IMR-90 (cell line): ENCODE results near the gene CTNNBIP1. TPM values are rescaled to one million over a fixed set of nuclear protein-coding genes. Genes with fewer than 3 reads are reported as not detected.

ENCODE experiments used
- ATAC-seq: fragments of 200-7000 bp; cut with Tn5 transposase; 2 replicates; pipeline ENCODE4 v1.9.1; 2020; ENCODE audit warnings: low read depth, mild to moderate bottlenecking, moderate library complexity
- BruUV-seq: library from RNA; stranded (reverse); fragments of 400-500 nt; replicated peaks from 2 replicates; lab custom pipeline; 2021; lab: Mats Ljungman, UMichigan
- CTCF ChIA-PET: fragments of 300-600 bp; formaldehyde crosslinking; extraction: SDS; loops from one replicate; lab custom pipeline; 2021; ENCODE audit warnings: antibody characterized with exemption; lab: Yijun Ruan, JAX
- POLR2A ChIA-PET: fragments of 300-600 bp; sonication (Branson Sonifier 250); formaldehyde crosslinking; loops from one replicate; lab custom pipeline; 2022; ENCODE audit warnings: antibody characterized with exemption; ENCODE audit not compliant: unreplicated experiment; lab: Charles Lee
- DNase-seq: peaks from one replicate; pipeline ENCODE4 v3.0.0; 2013
- H2AFZ ChIP-seq: replicated peaks from 2 replicates; pipeline ENCODE3; 2013; ENCODE audit warnings: low read length, mild to moderate bottlenecking; ENCODE audit not compliant: poor library complexity
- H2AK5ac ChIP-seq: 2 replicates; pipeline ENCODE4 v1.6.1; 2013; ENCODE audit warnings: low read depth, low read length, inconsistent platforms
- H2AK9ac ChIP-seq: replicated peaks from 2 replicates; pipeline ENCODE3; 2013; ENCODE audit warnings: mild to moderate bottlenecking, low read depth, low read length, moderate library complexity; ENCODE audit not compliant: poor library complexity
- H2BK120ac ChIP-seq: 2 replicates; pipeline ENCODE4 v1.6.1; 2013; ENCODE audit warnings: low read depth, low read length, inconsistent platforms
- H2BK15ac ChIP-seq: 3 replicates; pipeline ENCODE4 v1.6.1; 2013; ENCODE audit warnings: low read depth, low read length, inconsistent platforms
- H2BK20ac ChIP-seq: 2 replicates; pipeline ENCODE4 v1.6.1; 2013; ENCODE audit warnings: low read depth, mild to moderate bottlenecking, inconsistent platforms, low read length, moderate library complexity
- H2BK5ac ChIP-seq: 2 replicates; pipeline ENCODE4 v1.6.1; 2013; ENCODE audit warnings: mild to moderate bottlenecking, low read depth, low read length, inconsistent platforms; ENCODE audit not compliant: poor library complexity, severe bottlenecking
- H3K14ac ChIP-seq: replicated peaks from 2 replicates; pipeline ENCODE4 v1.6.1; 2013; ENCODE audit warnings: low read depth, low read length, inconsistent platforms
- H3K18ac ChIP-seq: 2 replicates; pipeline ENCODE4 v1.6.1; 2013; ENCODE audit warnings: low read depth, low read length, control low read depth
- H3K23ac ChIP-seq: 2 replicates; pipeline ENCODE4 v1.6.1; 2013; ENCODE audit warnings: low read depth, low read length, inconsistent platforms
- H3K27ac ChIP-seq: 2 replicates; pipeline ENCODE4 v1.5.1; 2013; ENCODE audit warnings: mild to moderate bottlenecking, control low read depth, low read length; ENCODE audit not compliant: insufficient read depth
- H3K27me3 ChIP-seq: 2 replicates; pipeline ENCODE4 v1.6.1; 2013; ENCODE audit warnings: low read length; ENCODE audit not compliant: control insufficient read depth, insufficient read depth
- H3K36me3 ChIP-seq: 2 replicates; pipeline ENCODE4 v1.6.1; 2013; ENCODE audit warnings: low read length, mixed read lengths; ENCODE audit not compliant: control insufficient read depth, insufficient read depth
- H3K4ac ChIP-seq: 2 replicates; pipeline ENCODE4 v1.6.1; 2013; ENCODE audit warnings: low read depth, low read length, inconsistent platforms
- H3K4me1 ChIP-seq: 2 replicates; pipeline ENCODE4 v1.6.1; 2013; ENCODE audit warnings: low read length, mixed read lengths; ENCODE audit not compliant: control insufficient read depth, insufficient read depth
- H3K4me2 ChIP-seq: 2 replicates; pipeline ENCODE4 v1.6.1; 2013; ENCODE audit warnings: low read depth, mild to moderate bottlenecking, control low read depth, low read length, moderate library complexity
- H3K4me3 ChIP-seq: 2 replicates; pipeline ENCODE4 v1.5.1; 2013; ENCODE audit warnings: low read depth, mild to moderate bottlenecking, control low read depth, low read length, moderate library complexity; ENCODE audit not compliant: insufficient read depth
- H3K56ac ChIP-seq: 2 replicates; pipeline ENCODE4 v1.6.1; 2013; ENCODE audit warnings: low read length, inconsistent platforms; ENCODE audit not compliant: insufficient read depth; ENCODE audit errors: extremely low read depth
- H3K79me1 ChIP-seq, 2 experiments: 2 replicates each; pipeline ENCODE4 v1.6.1; 2013; ENCODE audit warnings: low read length in 2 of 2, inconsistent platforms in 1 of 2, low read depth in 1 of 2
- H3K9ac ChIP-seq: 2 replicates; pipeline ENCODE4 v1.6.1; 2013; ENCODE audit warnings: low read depth, low read length, control low read depth
- H3K9me1 ChIP-seq: 2 replicates; pipeline ENCODE4 v1.6.1; 2013; ENCODE audit warnings: low read length, inconsistent platforms; ENCODE audit not compliant: insufficient read depth
- H3K9me3 ChIP-seq: 2 replicates; pipeline ENCODE4 v1.6.1; 2013; ENCODE audit warnings: low read length; ENCODE audit not compliant: control insufficient read depth, insufficient read depth
- H4K20me1 ChIP-seq: 2 replicates; pipeline ENCODE4 v1.6.1; 2013; ENCODE audit warnings: low read length, inconsistent platforms; ENCODE audit not compliant: insufficient read depth
- H4K5ac ChIP-seq: 2 replicates; pipeline ENCODE4 v1.6.1; 2013; ENCODE audit warnings: mild to moderate bottlenecking, low read depth, low read length, control low read depth
- H4K8ac ChIP-seq, 2 experiments: 2 replicates each; pipeline ENCODE4 v1.6.1; 2013; ENCODE audit warnings: low read depth in 2 of 2, low read length in 2 of 2, control low read depth in 1 of 2, inconsistent platforms in 1 of 2
- H4K91ac ChIP-seq: 2 replicates; pipeline ENCODE4 v1.6.1; 2013; ENCODE audit warnings: low read depth, low read length, inconsistent platforms; ENCODE audit not compliant: insufficient read depth
- BHLHE40 ChIP-seq: fragments of 150-350 bp; IDR thresholded peaks from 2 replicates; pipeline ENCODE4 v1.6.1; 2016; ENCODE audit warnings: mild to moderate bottlenecking, low read depth, low read length
- CHD1 ChIP-seq: IDR thresholded peaks from 2 replicates; pipeline ENCODE4 v1.6.1; 2012; ENCODE audit warnings: low read depth, low read length, improper control_type of control experiment
- MAZ ChIP-seq: IDR thresholded peaks from 2 replicates; pipeline ENCODE4 v1.6.1; 2012; ENCODE audit warnings: low read depth, mild to moderate bottlenecking, low read length, improper control_type of control experiment, moderate library complexity, borderline replicate concordance
- NFE2L2 ChIP-seq: fragments of 150-350 bp; IDR thresholded peaks from 2 replicates; pipeline ENCODE4 v1.6.1; 2016; ENCODE audit warnings: low read depth, mild to moderate bottlenecking, low read length
- POLR2A ChIP-seq: IDR thresholded peaks from 2 replicates; pipeline ENCODE4 v1.6.1; 2012; ENCODE audit warnings: mild to moderate bottlenecking, low read depth, low read length
- WGBS, 2 experiments: methylation state at CpG; one replicate each; pipeline versions ENCODE4 v1.1.5 to v1.1.7; 2013; ENCODE audit warnings: missing lambda C conversion rate in 2 of 2; ENCODE audit not compliant: insufficient read length in 1 of 2; ENCODE audit errors: extremely low coverage in 2 of 2; 5-methylcytosine and 5-hydroxymethylcytosine counted together
- dilution Hi-C: fragments of 300-500 bp; cut with HindIII; formaldehyde crosslinking; loops from one replicate; pipeline ENCODE4 v1.14.3; 2018; ENCODE audit warnings: low sequenced_read_pairs; ENCODE audit not compliant: unreplicated experiment
- in situ Hi-C: fragments of 300-500 bp; cut with MboI; formaldehyde crosslinking; loops from 3 replicates; pipeline ENCODE4 v1.14.3; 2019; ENCODE audit warnings: low sequenced_read_pairs, inconsistent platforms, mixed read lengths
- intact Hi-C: fragments of 100-400 bp; cut with micrococcal nuclease; formaldehyde crosslinking; loops from 2 replicates; pipeline ENCODE4 v1.10.0; 2022
- polyA plus RNA-seq, 3 experiments: library from polyadenylated mRNA; depleted of rRNA; stranded (reverse); fragments of >200 nt; gene quantifications; 2 replicates each; pipeline ENCODE4 v1.2.3, GENCODE V29; 2012; ENCODE audit warnings: low replicate concordance in 1 of 3
- total RNA-seq: library from RNA; depleted of rRNA; stranded (reverse); fragments of >200 nt; gene quantifications from 2 replicates; pipeline ENCODE4 v1.2.3, GENCODE V29; 2012

CTNNBIP1 gene
- total and polyA plus RNA-seq, 2 of the 4 experiments (the other 2 are of a cell fraction) = 24.7 to 28.5 TPM

- Histone ChIP-seq H3K56ac (no peak overlapping the region), H2AFZ (no peak overlapping the region), H4K20me1 (no peaks in the 10 kb centered on the region), H3K14ac (no peak overlapping the region), H3K27me3 (no peaks in the 10 kb centered on the region), H2BK15ac (no peak overlapping the region), H2BK5ac (no peak overlapping the region), H3K36me3 (no peaks in the 10 kb centered on the region), H4K8ac (no peak overlapping the region), H3K4ac (no peak overlapping the region), H3K4me1 (no peaks in the 10 kb centered on the region), H2AK9ac (no peak overlapping the region), H3K9me3 (no peaks in the 10 kb centered on the region), H3K27ac (no peak overlapping the region), H3K18ac (no peak overlapping the region), H2AK5ac (no peak overlapping the region), H3K9me1 (no peaks in the 10 kb centered on the region), H4K5ac (no peak overlapping the region), H3K4me2 (no peak overlapping the region), H3K4me3 (no peak overlapping the region), H2BK120ac (no peak overlapping the region), H3K23ac (no peak overlapping the region), H4K91ac (no peak overlapping the region), H3K9ac (no peak overlapping the region), H2BK20ac (no peak overlapping the region), H3K79me1 (no peaks in the 10 kb centered on the region)
- ATAC-seq = no peak
- intact Hi-C loops (no loop called here), in situ Hi-C loops (no loop called here), dilution Hi-C loops (no loop called here)
- BruUV-seq = no TSS peak
- no peak for DNase-seq
- ChIA-PET CTCF (no interaction called here), POLR2A (no interaction called here)
- no peak for TF ChIP-seq BHLHE40
- no peak for TF ChIP-seq CHD1
- TF ChIP-seq POLR2A = no peak
- TF ChIP-seq NFE2L2 = no peak
- no peak for TF ChIP-seq MAZ
- WGBS, 2 experiments = 90% methylated on average over 2 of the region's 5 CpGs; no CpG with 5 or more reads in 1 of the 2 experiments
Measured at GRCh38 chr1:9922342-9922741, 12.3 kb upstream of the CTNNBIP1 start.
